Lower lobe of right lung (tissue), 2 donors: Measurements from ENCODE around the gene DLGAP4. TPM values are rescaled to one million over a fixed set of nuclear protein-coding genes. Genes with fewer than 3 reads are reported as not detected.

Experiments used
- ATAC-seq, 2 donors: fragments of 200-7000 bp; cut with Tn5 transposase; one replicate each; pipeline ENCODE4 v1.9.1; 2020 to 2022; ENCODE audit warnings: mild to moderate bottlenecking in 2 of 2, moderate library complexity in 2 of 2
- DNase-seq: peaks from one replicate; pipeline ENCODE4 v3.0.0-alpha.2; 2020
- H3K27ac ChIP-seq: fragments of 200-600 bp; one replicate; pipeline ENCODE4 v1.8.0; 2022
- H3K27me3 ChIP-seq: fragments of 200-600 bp; one replicate; pipeline ENCODE4 v1.8.0; 2022; ENCODE audit warnings: low read depth
- H3K36me3 ChIP-seq: fragments of 200-600 bp; one replicate; pipeline ENCODE4 v1.8.0; 2022; ENCODE audit warnings: mild to moderate bottlenecking
- H3K4me1 ChIP-seq: fragments of 200-600 bp; one replicate; pipeline ENCODE4 v1.8.0; 2022
- H3K4me3 ChIP-seq: fragments of 200-600 bp; one replicate; pipeline ENCODE4 v1.8.0; 2022; ENCODE audit warnings: mild to moderate bottlenecking
- H3K9me3 ChIP-seq: fragments of 200-600 bp; one replicate; pipeline ENCODE4 v1.8.0; 2022
- CTCF ChIP-seq: fragments of 200-600 bp; IDR thresholded peaks from one replicate; pipeline ENCODE4 v1.8.0; 2022; ENCODE audit warnings: antibody characterized with exemption, mild to moderate bottlenecking
- intact Hi-C: fragments of 100-400 bp; cut with DNase I; formaldehyde crosslinking; loops from one replicate; pipeline ENCODE4 v1.11.0; 2022
- total RNA-seq: library from RNA; stranded (reverse); fragmentation: NEBNext Ultra II Directional; extraction: Animal tissue kit (Norgen Biotek cat#: 25700); gene quantifications from one replicate; pipeline ENCODE4 v1.2.1, GENCODE V29; 2021
- donor health status: DM: no; HTN: yes; CAD: no; lungs with severe emphysema.

DLGAP4 gene
- total RNA-seq, 1 donor from 2014 or later, result 59.3 TPM

GRCh38 chr20:36467076-36467999, 161.2 kb downstream of the DLGAP4 start:
- ATAC-seq, result peak in 1 of 2 donors; percentile 9
- peak; percentile 64 for DNase-seq
- Histone ChIP-seq H3K27ac (peak overlapping the region; percentile 54), H3K27me3 (no peaks in the 10 kb centered on the region), H3K36me3 (peaks cover 3% of the 10 kb centered on the region), H3K4me3 (no peak overlapping the region), H3K4me1 (peaks cover 96% of the 10 kb centered on the region), H3K9me3 (no peaks in the 10 kb centered on the region)
- intact Hi-C loops, result no loop called here
- TF ChIP-seq CTCF, result no peak

- TF ChIP-seq CTCF, result no peak
- no peaks in the 10 kb centered on the region for H3K9me3 ChIP-seq
- H3K27me3 ChIP-seq, result no peaks in the 10 kb centered on the region
- H3K4me1 ChIP-seq, result peaks cover 98% of the 10 kb centered on the region
- intact Hi-C loops, result no loop called here
- H3K27ac ChIP-seq, result peak overlapping the region; percentile 54
- H3K36me3 ChIP-seq, result peaks cover 3% of the 10 kb centered on the region
- no peak for DNase-seq
- ATAC-seq, result no peak
- no peak overlapping the region for H3K4me3 ChIP-seq
Observed at GRCh38 chr20:36468149-36469000, 162.2 kb downstream of the DLGAP4 start.

GRCh38 chr20:36469973-36470372, 163.8 kb downstream of the DLGAP4 start:
- no peak for ATAC-seq
- H3K4me3 ChIP-seq, result no peak overlapping the region
- DNase-seq, result no peak
- intact Hi-C loops, result no loop called here
- H3K27ac ChIP-seq, result peak overlapping the region; percentile 80
- H3K27me3 ChIP-seq, result no peaks in the 10 kb centered on the region
- peaks cover 98% of the 10 kb centered on the region for H3K4me1 ChIP-seq
- TF ChIP-seq CTCF, result no peak
- no peaks in the 10 kb centered on the region for H3K36me3 ChIP-seq
- no peaks in the 10 kb centered on the region for H3K9me3 ChIP-seq

GRCh38 chr20:36471885-36472636, 165.9 kb downstream of the DLGAP4 start:
- TF ChIP-seq CTCF, result no peak
- no peaks in the 10 kb centered on the region for H3K27me3 ChIP-seq
- H3K4me3 ChIP-seq, result peak overlapping the region; percentile 30
- intact Hi-C loops, result no loop called here
- H3K36me3 ChIP-seq, result no peaks in the 10 kb centered on the region
- peaks cover 83% of the 10 kb centered on the region for H3K4me1 ChIP-seq
- no peaks in the 10 kb centered on the region for H3K9me3 ChIP-seq
- DNase-seq (no peak), ATAC-seq (no peak)
- peak overlapping the region; percentile 80 for H3K27ac ChIP-seq

- no peaks in the 10 kb centered on the region for H3K36me3 ChIP-seq
- intact Hi-C loops, result no loop called here
- H3K27ac ChIP-seq, result peak overlapping the region; percentile 80
- H3K4me1 ChIP-seq, result peaks cover 77% of the 10 kb centered on the region
- TF ChIP-seq CTCF, result no peak
- no peaks in the 10 kb centered on the region for H3K27me3 ChIP-seq
- DNase-seq (peak; percentile 66), ATAC-seq (peak; percentile 74 to 80)
- no peaks in the 10 kb centered on the region for H3K9me3 ChIP-seq
- H3K4me3 ChIP-seq, result peak overlapping the region; percentile 30
Observed at GRCh38 chr20:36472637-36473090, 166.5 kb downstream of the DLGAP4 start.
